HG03342 (cell line): ENCODE results near the gene ORC1.
"Not testable (repeated sequence)": the region's sequence is repeated elsewhere in the genome, so short reads cannot be mapped to it uniquely, and the experiment has no call there.

ENCODE experiments used
- ATAC-seq: cut with Tn5 transposase; IDR thresholded peaks from one replicate; pipeline ENCODE4 v1.9.1; 2021; ENCODE audit warnings: mild to moderate bottlenecking, moderate library complexity; ENCODE audit not compliant: unreplicated experiment

Gene ORC1

DNA sequence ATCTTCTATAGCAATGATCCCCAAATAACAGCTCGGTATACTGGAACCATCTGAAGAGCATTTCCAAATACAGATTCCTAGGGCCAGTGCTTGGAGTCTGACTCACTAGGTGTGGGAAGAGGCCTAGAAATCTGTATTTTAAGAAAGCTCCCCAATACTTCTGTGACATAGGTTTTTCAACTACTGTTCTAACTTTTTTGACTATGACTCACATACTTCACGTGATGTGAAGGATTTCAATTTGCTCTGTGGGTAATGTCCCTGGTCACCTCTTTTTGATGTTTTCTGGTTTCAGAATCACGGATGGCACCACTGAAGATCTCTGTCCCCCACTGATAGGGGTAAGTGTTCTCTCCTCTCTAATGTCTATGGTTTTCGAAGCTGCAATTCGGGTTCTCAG is 11.0 kb downstream of the ORC1 start:
- ATAC-seq, result no peak

GRCh38 chr1:52386458-52386857 is 17.8 kb downstream of the ORC1 start:
- no peak for ATAC-seq

DNA sequence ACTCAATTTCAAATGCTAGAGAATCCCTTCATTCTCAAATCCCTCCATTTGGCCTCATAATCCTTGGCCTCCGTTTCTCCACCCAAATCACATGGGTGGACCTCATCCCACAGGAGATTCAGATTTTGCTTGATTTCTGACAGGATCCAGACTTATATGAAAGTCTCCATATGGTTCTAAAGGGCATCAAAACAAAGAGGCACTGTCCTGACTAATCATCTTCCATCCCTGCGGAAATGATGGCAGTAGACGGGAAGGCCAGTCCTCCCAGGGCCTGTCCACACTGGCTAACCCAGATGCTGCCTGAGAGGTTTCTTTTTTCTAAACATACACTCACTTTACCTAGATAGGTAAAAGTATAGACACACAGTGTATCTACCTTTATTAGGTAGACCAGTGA is 18.8 kb downstream of the ORC1 start:
- no peak for ATAC-seq

DNA sequence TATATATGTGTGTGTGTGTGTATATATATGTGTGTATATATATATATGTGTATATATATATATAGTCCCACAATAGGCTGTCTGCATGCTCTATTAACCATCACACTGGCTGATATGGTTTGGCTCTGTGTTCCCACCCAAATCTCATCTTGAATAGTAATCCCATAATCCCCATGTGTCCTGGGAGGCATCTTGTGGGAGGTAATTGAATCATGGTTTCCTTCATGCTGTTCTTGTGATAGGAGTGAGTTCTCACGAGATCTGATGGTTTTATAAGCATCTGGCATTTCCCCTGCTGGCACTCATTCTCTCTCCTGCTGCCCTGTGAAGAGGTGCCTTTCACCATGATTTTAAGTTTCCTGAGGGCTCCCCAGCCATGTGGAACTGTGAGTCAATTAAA is 34.4 kb downstream of the ORC1 start:
- ATAC-seq, result not testable (repeated sequence)

- no peak for ATAC-seq
These were observed 35.6 kb downstream of the ORC1 start for GRCh38 chr1:52368383-52369172.

DNA sequence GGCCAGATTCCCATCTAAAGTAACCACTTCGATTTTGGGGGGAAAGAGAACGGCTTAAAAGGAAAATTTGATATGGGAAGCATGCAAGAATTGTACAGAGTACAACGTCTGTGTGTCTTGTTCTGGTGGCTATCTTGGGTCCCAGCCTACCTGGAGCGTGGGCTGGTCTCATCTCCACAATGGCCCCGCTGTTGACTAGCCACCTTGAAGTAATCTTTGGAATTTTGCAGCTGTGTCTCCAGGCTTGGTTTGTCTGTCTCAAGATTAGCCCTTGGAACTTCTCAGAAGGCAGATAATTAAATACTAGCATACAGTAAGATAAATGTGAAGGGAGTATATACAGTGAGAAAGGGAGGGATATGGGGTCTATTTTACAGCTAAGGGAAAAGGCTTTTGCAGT is 37.0 kb downstream of the ORC1 start:
- no peak for ATAC-seq

- ATAC-seq, result no peak
These were observed 37.8 kb downstream of the ORC1 start for GRCh38 chr1:52366517-52366827.

DNA sequence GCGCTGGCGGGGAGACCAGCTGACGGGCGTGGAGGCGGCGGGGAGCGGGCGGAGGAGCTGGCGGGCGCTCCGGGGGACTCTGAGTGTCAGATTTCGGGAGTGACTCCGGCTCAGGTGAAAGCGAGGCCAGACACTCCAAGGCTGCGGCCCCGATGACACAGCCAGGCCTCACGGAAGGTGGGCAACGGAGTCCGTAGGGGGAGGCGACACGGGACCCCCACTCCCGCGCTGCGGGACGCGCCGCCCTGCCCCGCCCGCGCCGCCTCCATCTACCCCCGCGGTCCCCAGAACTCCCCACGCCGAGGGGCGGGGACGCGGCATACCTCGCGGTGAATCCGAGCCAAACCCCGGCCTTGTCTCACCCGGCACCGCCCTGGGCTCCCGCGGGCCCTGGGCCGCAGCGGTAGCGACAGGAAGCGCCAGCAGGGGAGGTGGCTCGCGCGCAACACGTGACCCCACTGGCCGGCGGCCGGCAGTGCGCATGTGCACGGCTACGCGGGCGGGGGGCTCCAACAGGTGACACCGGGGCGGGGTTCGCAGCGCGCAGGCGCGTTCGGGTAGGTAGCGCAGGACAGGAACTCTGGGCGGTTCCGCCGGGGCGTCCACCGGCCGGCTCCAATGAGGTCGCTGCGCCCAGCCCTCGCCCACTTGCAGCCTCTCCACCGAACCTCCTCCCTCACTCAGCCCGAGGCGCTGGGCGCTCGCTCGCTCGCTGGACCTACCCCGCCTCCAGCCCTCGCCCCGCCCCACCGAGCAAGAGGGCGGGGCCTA is 38.3 kb downstream of the ORC1 start, which contains the start of gene CC2D1B:
Gene CC2D1B, minus strand, starts transcription at position 460 of the 771 bp plus-strand sequence. CDS start 1,585 bp downstream, outside the sequence.
- ATAC-seq, result peak; percentile 93

GRCh38 chr1:52365071-52365745 is 39.0 kb downstream of the ORC1 start:
- ATAC-seq, result no peak

DNA sequence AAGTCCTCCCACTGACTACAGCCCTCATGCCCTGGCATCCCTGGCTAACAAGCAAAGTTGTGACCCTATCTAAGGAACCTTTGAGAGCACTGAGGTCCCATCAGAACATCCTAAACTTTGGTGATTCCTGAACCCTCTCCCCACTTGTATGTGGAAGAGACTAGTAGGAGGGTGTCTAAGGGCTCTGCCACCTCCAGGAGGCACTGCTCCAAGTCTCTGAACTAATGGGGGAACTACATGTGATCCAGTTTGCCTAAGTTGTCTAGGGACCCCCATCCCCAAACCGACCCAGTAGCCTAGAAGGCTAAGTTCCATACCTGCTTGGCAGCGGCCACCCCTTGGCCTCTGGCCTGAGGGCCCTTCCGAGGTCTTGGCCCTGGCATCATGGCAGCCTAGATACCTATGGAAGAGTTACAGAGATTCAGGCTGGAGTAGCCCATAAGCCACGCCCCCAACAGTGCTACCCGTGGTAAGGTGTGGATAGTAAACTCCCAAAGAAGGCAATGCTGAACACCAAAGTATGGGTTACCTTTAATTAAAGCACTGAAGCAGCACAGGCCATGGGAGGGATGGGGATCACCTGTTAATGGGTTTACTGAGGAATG is 39.9 kb downstream of the ORC1 start:
- no peak for ATAC-seq

- no peak for ATAC-seq
These were observed 43.6 kb downstream of the ORC1 start for GRCh38 chr1:52360595-52360968.

- ATAC-seq, result no peak
These were observed 44.3 kb downstream of the ORC1 start for GRCh38 chr1:52359676-52360594.

DNA sequence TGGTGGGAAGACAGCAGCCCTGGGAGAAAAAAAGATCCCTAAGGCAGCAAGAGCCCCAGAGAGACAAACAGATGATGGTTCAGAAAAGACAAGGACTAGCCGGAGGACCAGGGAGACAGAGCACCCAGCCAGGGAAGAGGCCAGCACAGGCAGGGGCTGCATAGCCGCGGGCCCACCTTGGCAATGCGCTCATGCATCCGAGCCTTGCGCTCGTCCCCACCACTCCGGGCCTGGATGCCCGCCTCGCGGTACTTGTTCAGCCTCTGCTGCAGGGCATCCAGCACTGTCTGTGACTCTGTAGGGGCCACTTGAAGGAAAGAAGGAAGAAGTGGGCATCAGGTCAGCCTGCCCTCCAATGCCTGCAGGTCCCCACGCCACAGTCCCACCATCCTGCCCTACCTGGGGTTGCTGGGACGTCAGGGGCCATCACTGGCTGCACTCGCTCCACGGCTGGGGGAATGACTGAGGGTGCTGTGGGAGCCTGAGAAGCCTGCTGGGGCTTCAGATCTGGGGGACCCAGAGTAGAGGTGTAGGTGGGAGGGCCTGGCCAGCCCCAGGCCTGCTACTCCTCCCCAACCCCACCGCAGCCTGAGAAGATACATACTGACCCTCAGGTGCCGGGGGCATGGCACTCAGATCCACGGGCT is 45.2 kb downstream of the ORC1 start:
- ATAC-seq, result no peak

- no peak for ATAC-seq
These were observed 46.8 kb downstream of the ORC1 start for GRCh38 chr1:52357397-52357796.

DNA sequence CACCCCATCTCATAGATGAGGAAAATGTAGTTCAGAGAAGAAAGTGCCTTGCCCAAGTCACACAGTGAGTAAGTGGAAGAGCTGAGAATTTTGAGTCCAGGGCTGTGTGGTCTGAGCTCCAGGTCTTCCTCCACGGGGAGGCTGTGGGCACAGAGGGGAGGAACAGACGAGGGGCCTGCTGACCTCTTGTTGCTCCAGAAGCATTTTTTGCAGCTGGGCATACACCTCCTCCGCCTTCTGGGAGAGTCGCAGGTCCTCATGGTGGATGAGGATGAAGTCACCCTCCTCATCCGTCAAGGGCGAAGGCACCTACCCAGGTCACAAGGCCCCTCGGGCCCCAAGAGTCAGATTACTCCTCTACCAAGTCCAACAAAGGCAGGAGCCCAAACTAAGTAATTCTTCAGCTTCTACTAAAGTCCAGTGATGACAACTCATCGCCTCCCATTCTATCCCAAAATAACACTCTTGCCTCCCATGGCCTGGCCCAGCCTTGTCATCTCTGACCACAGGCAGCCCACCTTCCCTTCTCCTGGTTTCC is 47.3 kb downstream of the ORC1 start:
- ATAC-seq, result no peak

GRCh38 chr1:52355847-52356505 is 48.2 kb downstream of the ORC1 start:
- no peak for ATAC-seq

DNA sequence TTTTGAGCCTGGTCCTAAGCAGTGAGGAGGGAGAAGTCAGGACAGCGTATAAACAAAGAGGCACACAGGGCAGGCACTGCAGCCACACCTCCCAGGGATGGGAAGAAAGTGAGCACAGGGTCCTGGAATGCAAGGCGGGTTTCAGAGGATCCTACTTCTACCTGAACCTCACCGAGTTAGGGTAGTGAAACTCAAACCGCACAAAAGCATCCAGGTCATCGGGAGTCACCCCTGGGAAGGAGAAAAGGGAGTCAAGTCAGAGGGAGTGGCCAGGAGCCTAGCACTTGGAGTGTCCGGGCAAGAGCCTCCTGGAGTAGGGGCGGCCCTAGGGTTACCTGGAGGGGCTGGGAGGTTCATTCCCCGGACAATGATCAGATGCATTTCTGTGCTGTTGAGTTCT is 48.8 kb downstream of the ORC1 start:
- no peak for ATAC-seq

DNA sequence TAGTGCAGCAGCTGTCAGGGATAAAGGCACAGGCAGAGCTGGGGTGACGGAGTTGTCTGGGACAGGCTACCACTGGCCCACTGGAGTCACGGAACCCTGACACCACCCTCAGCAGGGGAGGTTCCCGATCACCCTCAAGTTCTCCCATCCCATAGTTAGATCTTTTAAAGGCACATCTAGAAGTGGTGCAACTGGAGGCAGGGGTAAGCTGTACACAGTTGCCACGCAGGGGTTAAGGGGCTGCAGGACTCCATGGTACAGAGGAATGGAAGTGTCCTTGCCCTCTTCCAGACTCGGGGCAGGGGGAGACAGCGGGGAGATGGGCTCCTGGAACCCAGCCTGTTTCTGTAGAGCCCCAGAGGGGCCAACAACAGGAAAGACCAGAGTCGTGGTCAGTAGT is 51.5 kb downstream of the ORC1 start:
- no peak for ATAC-seq

GRCh38 chr1:52348704-52349300 is 55.4 kb downstream of the ORC1 start:
- no peak for ATAC-seq
